Esophagus muscularis mucosa (tissue), 4 donors: ENCODE data around the gene PERP. TPM values are rescaled to one million over a fixed set of nuclear protein-coding genes. Genes with fewer than 3 reads are reported as not detected.

ENCODE experiments used
- DNase-seq: peaks from one replicate; pipeline ENCODE4 v3.0.0-alpha.2; 2017; ENCODE audit errors: extremely low spot score
- H3K27ac ChIP-seq, 4 donors: fragments of 200-600 bp; sonication (generic); replicated peaks in 1 of 4; 1 replicate in 3 of 4; 2 replicates in 1 of 4; pipeline ENCODE4 v1.5.1; 2016 to 2019; ENCODE audit warnings: mild to moderate bottlenecking in 1 of 4
- H3K27me3 ChIP-seq, 4 donors: fragments of 200-600 bp; sonication (generic); one replicate each; pipeline versions ENCODE4 v1.5.1 to v1.6.0; 2016 to 2019
- H3K36me3 ChIP-seq, 4 donors: fragments of 200-600 bp; sonication (generic); one replicate each; pipeline ENCODE4 v1.5.1; 2016 to 2019
- H3K4me1 ChIP-seq, 4 donors: fragments of 200-600 bp; sonication (generic); one replicate each; pipeline ENCODE4 v1.5.1; 2016 to 2019
- H3K4me3 ChIP-seq, 4 donors: fragments of 200-600 bp; sonication (generic); 1 replicate in 2 of 4; 2 replicates in 2 of 4; pipeline ENCODE4 v1.5.1; 2016 to 2019; ENCODE audit warnings: mild to moderate bottlenecking in 4 of 4, moderate library complexity in 1 of 4
- H3K9me3 ChIP-seq, 4 donors: fragments of 200-600 bp; sonication (generic); 1 replicate in 3 of 4; 2 replicates in 1 of 4; pipeline ENCODE4 v1.5.1; 2016 to 2019
- EP300 ChIP-seq: sonication (generic); formaldehyde crosslinking; IDR thresholded peaks from one replicate; pipeline ENCODE4 v1.6.1; 2017; ENCODE audit warnings: antibody characterized with exemption
- POLR2A ChIP-seq: fragments of 450-650 bp; IDR thresholded peaks from one replicate; pipeline ENCODE4 v1.6.1; 2017; ENCODE audit warnings: antibody characterized with exemption, moderate library complexity, mild to moderate bottlenecking, low read depth
- POLR2AphosphoS5 ChIP-seq, 2 donors: sonication (generic); formaldehyde crosslinking; IDR thresholded peaks; one replicate each; pipeline ENCODE4 v1.6.1; 2017; ENCODE audit warnings: antibody characterized with exemption in 2 of 2
- WGBS: methylation state at CpG from one replicate; pipeline ENCODE4 v1.1.5; 2018; 5-methylcytosine and 5-hydroxymethylcytosine counted together
- intact Hi-C: fragments of 100-400 bp; cut with DNase I; formaldehyde crosslinking; loops from one replicate; pipeline ENCODE4 v1.15.1; 2023
- total RNA-seq, 4 donors: library from RNA; depleted of rRNA; stranded (reverse); fragments of >200 nt; gene quantifications; one replicate each; pipeline versions ENCODE4 v1.1.0 to v1.2.1, GENCODE V29; 2016
- TF ChIP-seq, protein P1 (sequence below), 3 experiments: fragments of 200-600 bp in 2 of 3; fragments of 450-650 bp in 1 of 3; sonication (generic) in 2 of 3; IDR thresholded peaks; one replicate each; pipeline ENCODE4 v1.5.1; 2017 to 2019; ENCODE audit warnings: antibody characterized with exemption in 3 of 3, mild to moderate bottlenecking in 2 of 3, moderate library complexity in 1 of 3

Gene PERP
- total RNA-seq, 4 donors from 2014 or later: 81.0 to 123 (median 83.9) TPM

DNA sequence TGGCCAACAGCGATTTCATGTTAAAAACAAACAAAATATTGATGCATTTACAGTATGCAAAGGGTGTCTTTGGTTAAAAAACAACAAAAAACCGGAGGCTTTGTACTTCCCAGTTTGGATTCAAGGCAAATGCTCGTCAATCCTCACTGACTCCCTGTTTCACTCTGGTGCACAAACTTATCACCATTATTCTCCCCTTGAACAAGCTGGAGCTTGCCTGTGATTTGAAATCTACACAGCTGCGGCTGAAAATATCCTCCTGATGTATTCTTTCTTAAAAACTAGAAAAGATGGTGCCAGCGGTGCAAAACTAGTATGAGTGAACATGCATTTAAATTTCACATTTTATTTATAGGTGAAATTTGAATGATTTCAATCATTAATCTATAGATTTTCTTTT is 3.3 kb downstream of the PERP start:
- DNase-seq: no peak
- Histone ChIP-seq H3K27ac (peak overlapping the region in 3 of 4 donors; percentile 13 to 97 (median 29)), H3K27me3 (peaks cover 0 to 9% (median 0%) of the 10 kb centered on the region in 4 donors), H3K36me3 (no peaks in the 10 kb centered on the region), H3K4me3 (peak overlapping the region in 1 of 4 donors; percentile 95), H3K4me1 (peaks cover 10 to 77% (median 68%) of the 10 kb centered on the region in 4 donors), H3K9me3 (no peaks in the 10 kb centered on the region)
- 78% methylated on average over 5 of the region's 5 CpGs for WGBS
- TF ChIP-seq EP300 (no peak), POLR2A (no peak), POLR2AphosphoS5 (IDR thresholded peaks at IDR 0.05) (no peak)
- TF ChIP-seq, protein P1, sequence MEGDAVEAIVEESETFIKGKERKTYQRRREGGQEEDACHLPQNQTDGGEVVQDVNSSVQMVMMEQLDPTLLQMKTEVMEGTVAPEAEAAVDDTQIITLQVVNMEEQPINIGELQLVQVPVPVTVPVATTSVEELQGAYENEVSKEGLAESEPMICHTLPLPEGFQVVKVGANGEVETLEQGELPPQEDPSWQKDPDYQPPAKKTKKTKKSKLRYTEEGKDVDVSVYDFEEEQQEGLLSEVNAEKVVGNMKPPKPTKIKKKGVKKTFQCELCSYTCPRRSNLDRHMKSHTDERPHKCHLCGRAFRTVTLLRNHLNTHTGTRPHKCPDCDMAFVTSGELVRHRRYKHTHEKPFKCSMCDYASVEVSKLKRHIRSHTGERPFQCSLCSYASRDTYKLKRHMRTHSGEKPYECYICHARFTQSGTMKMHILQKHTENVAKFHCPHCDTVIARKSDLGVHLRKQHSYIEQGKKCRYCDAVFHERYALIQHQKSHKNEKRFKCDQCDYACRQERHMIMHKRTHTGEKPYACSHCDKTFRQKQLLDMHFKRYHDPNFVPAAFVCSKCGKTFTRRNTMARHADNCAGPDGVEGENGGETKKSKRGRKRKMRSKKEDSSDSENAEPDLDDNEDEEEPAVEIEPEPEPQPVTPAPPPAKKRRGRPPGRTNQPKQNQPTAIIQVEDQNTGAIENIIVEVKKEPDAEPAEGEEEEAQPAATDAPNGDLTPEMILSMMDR (IDR thresholded peaks at IDR 0.05): no peak
- intact Hi-C loops: loop anchor here (10.0 kb wide), 2 partner anchors 239 to 399 kb away; partner anchors contain the start of gene TNFAIP3

DNA sequence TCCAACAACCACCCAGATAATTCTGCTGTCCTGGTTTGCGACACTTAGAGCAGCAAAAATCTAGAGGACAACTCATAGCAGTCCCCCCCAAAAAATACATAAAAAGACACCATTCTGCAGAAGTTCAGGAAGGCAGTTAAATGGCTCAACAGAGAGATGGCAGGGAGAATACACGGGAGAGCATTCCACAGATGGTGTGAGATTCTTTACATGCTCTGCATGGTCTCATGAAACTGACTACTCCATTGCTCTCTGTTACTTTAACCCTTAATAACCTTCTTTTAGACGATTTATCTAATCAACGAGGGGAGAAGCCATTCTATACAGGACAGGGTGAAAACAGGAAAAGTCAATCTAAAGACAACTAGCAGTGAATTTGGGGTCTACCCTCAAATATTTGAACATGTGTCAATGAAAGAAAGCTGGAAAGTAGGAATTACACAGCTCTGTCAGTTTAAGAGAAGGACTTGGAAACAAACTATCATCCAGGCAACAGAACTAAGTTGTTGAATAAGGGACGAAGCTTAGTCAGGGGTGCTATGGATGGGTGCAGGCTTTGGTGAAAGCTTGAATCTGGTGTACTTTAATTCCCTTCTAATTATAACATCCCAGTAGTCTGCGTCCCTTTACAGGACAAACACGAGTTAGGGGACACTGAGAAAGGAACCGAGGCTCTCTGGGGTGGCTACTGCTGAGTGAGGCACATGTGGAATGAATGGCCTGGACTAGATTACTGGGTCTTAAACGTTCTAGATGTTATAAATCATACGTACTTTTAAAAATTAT is 5.1 kb downstream of the PERP start:
- intact Hi-C loops: loop anchor here (10.0 kb wide), 2 partner anchors 237 to 397 kb away; partner anchors contain the start of gene TNFAIP3

DNA sequence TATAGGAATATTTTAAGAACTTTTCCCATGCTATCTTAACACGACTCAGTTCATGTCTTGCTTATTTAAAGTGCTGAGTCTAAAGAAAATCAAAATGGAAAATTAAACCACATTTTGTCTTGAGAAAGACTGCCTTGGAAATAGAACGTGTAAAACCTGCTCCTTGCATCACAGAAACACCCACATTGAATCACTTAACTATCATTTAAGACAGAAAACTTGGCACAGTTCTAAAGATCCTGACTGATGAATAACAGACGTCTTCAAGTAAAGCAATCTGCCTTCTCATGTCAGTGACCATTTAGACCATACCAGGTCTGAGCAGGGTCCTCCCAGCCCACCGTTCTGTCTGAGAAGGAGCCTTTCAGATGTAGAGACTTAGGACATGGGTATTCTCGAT is 7.4 kb downstream of the PERP start:
- Histone ChIP-seq H3K4me3 (no peak overlapping the region), H3K4me1 (peaks cover 0 to 57% (median 42%) of the 10 kb centered on the region in 4 donors), H3K36me3 (peaks cover 5 to 16% (median 15%) of the 10 kb centered on the region in 4 donors), H3K27me3 (no peaks in the 10 kb centered on the region), H3K9me3 (no peaks in the 10 kb centered on the region), H3K27ac (peak overlapping the region in 1 of 4 donors; percentile 3)
- no peak for TF ChIP-seq POLR2A
- no peak for TF ChIP-seq POLR2AphosphoS5 (IDR thresholded peaks at IDR 0.05)
- TF ChIP-seq EP300: no peak
- TF ChIP-seq, protein P1 (IDR thresholded peaks at IDR 0.05): no peak
- DNase-seq: no peak
- WGBS: 47% methylated on average over 5 of the region's 5 CpGs
- intact Hi-C loops: loop anchor here (10.0 kb wide), 2 partner anchors 235 to 395 kb away; partner anchors contain the start of gene TNFAIP3

More for the DNA sequence above, 5.1 kb downstream of the PERP start:
- peak overlapping the region; percentile 55 to 97 (median 69) for H3K27ac ChIP-seq
- no peaks in the 10 kb centered on the region for H3K36me3 ChIP-seq
- peaks cover 0 to 71% (median 58%) of the 10 kb centered on the region in 4 donors for H3K4me1 ChIP-seq
- peak overlapping the region in 2 of 4 donors; percentile 24 to 32 for H3K4me3 ChIP-seq
- DNase-seq: no peak
- TF ChIP-seq POLR2A (no peak), POLR2AphosphoS5 (IDR thresholded peaks at IDR 0.05) (peak in 1 of 2 donors; percentile 37)
- 60% methylated on average over 10 of the region's 10 CpGs for WGBS
- H3K9me3 ChIP-seq: no peaks in the 10 kb centered on the region
- peaks cover 0 to 4% (median 0%) of the 10 kb centered on the region in 4 donors for H3K27me3 ChIP-seq

DNA sequence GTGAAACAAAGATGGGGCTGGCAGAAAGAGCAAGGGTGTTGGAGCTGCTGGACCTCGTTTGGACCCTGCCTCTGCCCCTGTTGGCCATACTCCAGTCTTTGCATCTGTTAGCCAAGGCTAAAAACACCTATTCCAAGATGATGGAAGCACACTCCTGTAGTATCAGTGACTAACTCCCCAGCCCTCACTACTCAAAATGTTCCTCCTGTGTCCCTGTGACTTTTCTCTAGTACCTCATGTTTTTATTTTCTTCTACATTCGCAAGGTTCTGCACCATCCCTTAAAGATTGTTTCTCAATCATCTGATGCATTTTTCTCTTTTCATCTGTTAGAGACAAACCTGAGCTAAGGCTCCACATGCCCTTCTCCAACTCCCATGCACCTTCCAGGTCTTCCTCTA is 8.9 kb downstream of the PERP start:
- no peak overlapping the region for H3K27ac ChIP-seq
- intact Hi-C loops: no loop called here
- peaks cover 5 to 21% (median 21%) of the 10 kb centered on the region in 4 donors for H3K36me3 ChIP-seq
- H3K27me3 ChIP-seq: no peaks in the 10 kb centered on the region
- DNase-seq: no peak
- H3K9me3 ChIP-seq: no peaks in the 10 kb centered on the region
- TF ChIP-seq POLR2AphosphoS5 (IDR thresholded peaks at IDR 0.05) (no peak), EP300 (no peak), POLR2A (no peak)
- TF ChIP-seq, protein P1 (IDR thresholded peaks at IDR 0.05): no peak
- 66% methylated on average over 2 of the region's 2 CpGs for WGBS
- no peak overlapping the region for H3K4me3 ChIP-seq
- peaks cover 0 to 51% (median 36%) of the 10 kb centered on the region in 4 donors for H3K4me1 ChIP-seq

DNA sequence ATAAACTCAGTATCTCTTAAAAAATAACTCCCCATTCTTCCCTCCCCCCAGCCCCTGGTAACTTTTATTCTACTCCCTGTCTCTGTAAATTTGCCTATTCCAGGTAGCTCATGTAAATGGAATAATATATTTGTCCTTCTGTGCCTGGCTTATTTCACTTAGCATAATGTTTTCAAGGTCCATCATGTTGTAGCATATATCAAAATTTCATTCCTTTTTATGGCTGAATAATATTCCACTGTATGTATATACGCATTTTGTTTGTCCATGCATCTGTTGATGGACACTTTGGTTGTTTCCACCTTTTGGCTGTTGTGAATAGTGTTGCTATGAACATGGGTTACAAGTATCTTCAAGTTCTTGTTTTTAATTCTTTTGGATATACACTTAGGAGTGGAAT is 13.0 kb downstream of the PERP start:
- no peaks in the 10 kb centered on the region for H3K9me3 ChIP-seq
- H3K4me1 ChIP-seq: peaks cover 0 to 21% (median 11%) of the 10 kb centered on the region in 4 donors
- H3K4me3 ChIP-seq: no peak overlapping the region
- no peak for TF ChIP-seq POLR2A
- no peak for TF ChIP-seq POLR2AphosphoS5 (IDR thresholded peaks at IDR 0.05)
- TF ChIP-seq, protein P1 (IDR thresholded peaks at IDR 0.05): no peak
- no peak for TF ChIP-seq EP300
- H3K27me3 ChIP-seq: no peaks in the 10 kb centered on the region
- intact Hi-C loops: no loop called here
- no peak overlapping the region for H3K27ac ChIP-seq
- WGBS: 91% methylated on average over 1 of the region's 1 CpG
- no peak for DNase-seq
- H3K36me3 ChIP-seq: peaks cover 10 to 39% (median 23%) of the 10 kb centered on the region in 4 donors
